ENCODE results near the gene ARMC2.

The ARMC2 gene

GRCh38 chr6:108803982-108804490 lies 44.2 kb upstream of the ARMC2 start:
- no peak for DNase-seq (ENCODE audit: low read depth, low spot score)
- no peak for TF ChIP-seq CTCF (IDR thresholded peaks at IDR 0.05; ENCODE audit: low read depth, low read length)
- H3K4me3 ChIP-seq (ENCODE audit: low read depth, low read length), result no peak overlapping the region
- in situ Hi-C loops (cut with HindIII; ENCODE audit: low sequenced_read_pairs), result no loop called here

GRCh38 chr6:108804956-108805355 lies 43.3 kb upstream of the ARMC2 start:
- in situ Hi-C loops (cut with HindIII; ENCODE audit: low sequenced_read_pairs), result no loop called here
- DNase-seq (ENCODE audit: low read depth, low spot score), result no peak
- TF ChIP-seq CTCF (IDR thresholded peaks at IDR 0.05; ENCODE audit: low read depth, low read length), result no peak
- H3K4me3 ChIP-seq (ENCODE audit: low read depth, low read length), result no peak overlapping the region

GRCh38 chr6:108805611-108806167 lies 42.5 kb upstream of the ARMC2 start:
- in situ Hi-C loops (cut with HindIII; ENCODE audit: low sequenced_read_pairs), result no loop called here
- no peak overlapping the region for H3K4me3 ChIP-seq (ENCODE audit: low read depth, low read length)
- no peak for TF ChIP-seq CTCF (IDR thresholded peaks at IDR 0.05; ENCODE audit: low read depth, low read length)
- DNase-seq (ENCODE audit: low read depth, low spot score), result no peak

GRCh38 chr6:108806171-108806570 lies 42.1 kb upstream of the ARMC2 start:
- DNase-seq (ENCODE audit: low read depth, low spot score), result no peak
- H3K4me3 ChIP-seq (ENCODE audit: low read depth, low read length), result no peak overlapping the region
- no peak for TF ChIP-seq CTCF (IDR thresholded peaks at IDR 0.05; ENCODE audit: low read depth, low read length)
- in situ Hi-C loops (cut with HindIII; ENCODE audit: low sequenced_read_pairs), result no loop called here

- in situ Hi-C loops (cut with HindIII; ENCODE audit: low sequenced_read_pairs), result no loop called here
- no peak for DNase-seq (ENCODE audit: low read depth, low spot score)
- no peak overlapping the region for H3K4me3 ChIP-seq (ENCODE audit: low read depth, low read length)
- no peak for TF ChIP-seq CTCF (IDR thresholded peaks at IDR 0.05; ENCODE audit: low read depth, low read length)
Measured at GRCh38 chr6:108806665-108807064, 41.6 kb upstream of the ARMC2 start.

GRCh38 chr6:108807928-108808327 lies 40.3 kb upstream of the ARMC2 start:
- DNase-seq (ENCODE audit: low read depth, low spot score), result no peak
- no peak for TF ChIP-seq CTCF (IDR thresholded peaks at IDR 0.05; ENCODE audit: low read depth, low read length)
- H3K4me3 ChIP-seq (ENCODE audit: low read depth, low read length), result no peak overlapping the region
- in situ Hi-C loops (cut with HindIII; ENCODE audit: low sequenced_read_pairs), result no loop called here

Measured in astrocyte of the spinal cord (primary cell).